GM18873 (cell line): ENCODE data around the gene NUDT8.
A peak's percentile ranks its signal among the peaks of the same experiment; 100 is the strongest.
"Not testable (repeated sequence)": the region's sequence is repeated elsewhere in the genome, so short reads cannot be mapped to it uniquely, and the experiment has no call there.

Experiments
- ATAC-seq: cut with Tn5 transposase; IDR thresholded peaks from one replicate; pipeline ENCODE4 v1.9.1; 2021; ENCODE audit warnings: mild to moderate bottlenecking, moderate library complexity, moderate number of reproducible peaks; ENCODE audit not compliant: unreplicated experiment, low FRiP score

The NUDT8 gene

DNA sequence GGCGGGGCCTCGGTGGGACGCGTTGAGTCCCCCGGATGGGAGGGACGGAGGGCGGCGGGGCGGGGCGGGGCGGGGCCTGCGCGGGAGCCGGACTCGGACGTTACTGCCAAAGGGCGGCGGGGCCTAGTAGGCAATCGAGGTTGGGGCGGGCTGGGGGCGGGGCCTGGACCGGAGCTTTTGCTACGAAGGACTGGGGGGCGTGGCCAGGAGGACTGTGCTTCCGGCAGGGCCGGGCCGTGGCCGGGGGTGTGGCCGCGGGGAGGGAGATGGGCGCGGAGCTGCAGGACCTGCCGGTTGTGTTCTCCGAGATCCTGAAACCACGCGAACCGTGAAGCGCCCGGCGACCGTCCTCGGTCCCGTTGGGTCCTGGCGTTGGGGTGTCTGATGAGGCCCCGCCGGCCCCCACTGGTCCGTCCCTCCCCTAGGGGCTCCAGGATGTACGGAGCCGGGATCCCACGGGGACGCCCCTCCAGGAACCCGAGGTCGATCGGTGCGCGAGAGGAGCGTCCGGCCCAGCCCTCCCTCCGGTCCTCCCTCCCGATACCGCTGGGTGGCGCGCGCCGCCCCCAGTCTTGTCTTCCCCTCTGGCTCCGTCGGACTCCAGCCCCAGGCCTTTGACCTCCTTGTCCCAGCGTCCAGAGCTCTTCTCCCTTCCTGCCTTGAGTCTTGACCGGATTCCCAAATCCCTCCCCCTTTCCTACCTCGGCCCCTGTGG lies 648 bp upstream of the NUDT8 start:
- peak; percentile 48 for ATAC-seq

GRCh38 chr11:67628710-67629385 lies 889 bp downstream of the NUDT8 start:
- no peak for ATAC-seq

GRCh38 chr11:67627812-67628624 lies 1.7 kb downstream of the NUDT8 start:
- no peak for ATAC-seq

DNA sequence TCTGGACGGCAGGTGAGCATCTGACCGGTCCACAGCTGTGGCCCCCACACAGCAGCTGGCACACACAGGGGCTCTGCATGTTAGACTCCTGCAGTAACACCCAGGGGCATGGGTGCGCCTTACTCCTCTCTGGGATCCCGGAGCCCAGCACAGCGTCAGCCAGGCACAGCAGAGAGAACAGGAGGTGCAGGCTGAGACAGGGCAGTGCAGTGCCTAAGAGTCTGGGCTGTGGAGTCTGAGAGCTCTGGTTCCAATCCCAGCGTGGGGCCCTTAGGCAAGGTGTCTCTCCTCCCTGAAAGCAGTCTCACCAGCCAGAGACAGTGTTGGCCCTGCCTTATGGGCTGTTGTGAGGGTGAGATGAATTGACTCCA lies 2.3 kb downstream of the NUDT8 start:
- no peak for ATAC-seq

DNA sequence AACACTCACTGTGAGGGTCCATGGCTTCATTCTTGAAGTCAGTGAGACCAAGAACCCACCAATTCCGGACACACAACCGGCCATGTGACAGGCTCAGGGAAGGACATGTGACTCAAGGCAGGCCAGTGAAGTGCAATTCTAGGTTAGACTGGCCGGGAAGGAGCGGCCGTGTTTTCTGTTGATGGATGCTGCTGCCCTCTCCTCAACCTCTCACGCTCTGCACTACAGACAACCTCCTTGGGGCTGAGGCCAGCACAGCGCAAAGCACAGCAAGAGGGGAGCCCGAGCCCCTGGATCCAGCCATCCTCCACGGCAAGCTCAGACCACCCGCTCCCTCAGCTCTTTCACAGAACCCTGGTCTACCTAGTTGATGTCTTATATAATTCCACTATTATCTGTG lies 2.8 kb downstream of the NUDT8 start:
- no peak for ATAC-seq

DNA sequence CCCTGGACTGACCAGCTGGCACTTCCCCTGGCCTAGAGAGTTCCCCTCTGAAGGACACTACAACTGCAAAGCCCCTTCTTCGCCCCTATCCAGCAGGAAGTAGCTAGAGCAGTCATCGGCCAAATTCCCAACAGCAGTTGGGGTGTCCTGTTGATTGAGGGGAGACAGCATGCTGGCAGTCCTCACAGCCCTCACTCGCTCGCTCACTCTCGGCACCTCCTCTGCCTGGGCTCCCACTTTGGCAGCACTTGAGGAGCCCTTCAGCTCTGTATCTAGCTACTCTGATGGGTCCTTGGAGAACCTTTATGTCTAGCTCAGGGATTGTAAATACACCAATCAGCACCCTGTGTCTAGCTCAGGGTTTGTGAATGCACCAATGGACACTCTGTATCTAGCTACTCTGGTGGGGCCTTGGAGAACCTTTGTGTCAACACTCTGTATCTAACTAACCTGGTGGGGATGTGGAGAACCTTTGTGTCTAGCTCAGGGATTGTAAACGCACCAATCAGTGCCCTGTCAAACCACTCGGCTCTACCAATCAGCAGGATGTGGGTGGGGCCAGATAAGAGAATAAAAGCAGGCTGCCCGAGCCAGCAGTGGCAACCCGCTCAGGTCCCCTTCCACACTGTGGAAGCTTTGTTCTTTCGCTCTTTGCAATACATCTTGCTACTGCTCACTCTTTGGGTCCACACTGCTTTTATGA lies 3.5 kb downstream of the NUDT8 start:
- ATAC-seq: not testable (repeated sequence)

DNA sequence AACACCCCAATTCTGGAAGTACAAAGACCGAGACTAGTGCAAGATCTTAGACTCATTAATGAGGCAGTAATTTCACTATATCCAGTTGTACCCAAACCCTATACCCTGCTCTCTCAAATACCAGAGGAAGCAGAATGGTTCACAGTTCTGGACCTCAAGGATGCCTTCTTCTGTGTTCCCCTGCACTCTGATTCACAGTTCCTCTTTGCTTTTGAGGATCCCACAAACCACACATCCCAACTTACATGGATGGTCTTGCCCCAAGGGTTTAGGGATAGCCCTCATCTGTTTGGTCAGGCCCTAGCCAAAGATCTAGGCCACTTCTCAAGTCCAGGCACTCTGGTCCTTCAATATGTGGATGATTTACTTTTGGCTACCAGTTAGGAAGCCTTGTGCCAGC lies 5.9 kb downstream of the NUDT8 start:
- not testable (repeated sequence) for ATAC-seq

- ATAC-seq: not testable (repeated sequence)
Observed at GRCh38 chr11:67622905-67623304, 6.8 kb downstream of the NUDT8 start.

- ATAC-seq: not testable (repeated sequence)
Observed at GRCh38 chr11:67621928-67622327, 7.8 kb downstream of the NUDT8 start.

DNA sequence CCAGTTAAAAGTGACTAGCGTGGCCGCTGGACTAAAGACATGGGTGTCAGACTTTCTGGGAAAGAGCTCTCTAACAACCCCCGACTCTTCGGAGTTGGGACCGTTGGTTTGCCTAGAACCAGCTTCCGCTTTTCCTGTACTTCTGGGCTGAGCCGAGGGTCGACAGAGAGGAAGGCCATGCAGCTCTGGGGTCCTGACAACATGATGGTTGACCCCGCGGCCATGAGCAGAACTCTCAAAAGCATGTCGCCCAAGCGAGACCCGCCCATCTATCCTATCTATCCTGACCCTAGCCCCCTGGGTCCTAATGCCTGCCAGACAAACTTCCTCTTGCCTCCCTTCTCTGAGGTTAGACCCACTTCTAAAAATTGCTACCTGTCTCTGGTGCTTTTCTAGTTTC lies 9.1 kb downstream of the NUDT8 start:
- ATAC-seq: not testable (repeated sequence)

- not testable (repeated sequence) for ATAC-seq
Observed at GRCh38 chr11:67619683-67620618, 9.8 kb downstream of the NUDT8 start.

DNA sequence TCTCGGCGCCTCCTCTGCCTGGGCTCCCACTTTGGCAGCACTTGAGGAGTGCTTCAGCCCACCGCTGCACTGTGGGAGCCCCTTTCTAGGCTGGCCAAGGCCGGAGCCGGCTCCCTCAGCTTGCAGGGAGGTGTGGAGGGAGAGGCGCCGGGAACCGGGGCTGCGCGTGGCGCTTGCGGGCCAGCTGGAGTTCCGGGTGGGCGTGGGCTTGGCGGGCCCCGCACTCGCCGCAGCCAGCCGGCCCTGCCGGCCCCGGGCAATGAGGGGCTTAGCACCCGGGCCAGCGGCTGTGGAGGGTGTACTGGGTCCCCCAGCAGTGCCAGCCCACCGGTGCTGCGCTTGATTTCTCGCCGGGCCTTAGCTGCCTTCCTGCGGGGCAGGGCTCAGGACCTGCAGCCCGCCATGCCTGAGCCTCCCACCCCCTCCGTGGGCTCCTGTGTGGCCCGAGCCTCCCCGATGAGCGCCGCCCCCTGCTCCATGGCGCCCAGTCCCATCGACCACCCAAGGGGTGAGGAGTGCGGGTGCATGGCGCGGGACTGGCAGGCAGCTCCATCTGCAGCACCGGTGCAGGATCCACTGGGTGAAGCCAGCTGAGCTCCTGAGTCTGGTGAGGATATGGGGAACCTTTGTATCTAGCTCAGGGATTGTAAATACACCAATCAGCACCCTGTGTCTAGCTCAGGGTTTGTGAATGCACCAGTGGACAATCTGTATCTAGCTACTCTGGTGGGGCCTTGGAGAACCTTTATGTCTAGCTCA lies 10.7 kb downstream of the NUDT8 start:
- ATAC-seq: not testable (repeated sequence)

DNA sequence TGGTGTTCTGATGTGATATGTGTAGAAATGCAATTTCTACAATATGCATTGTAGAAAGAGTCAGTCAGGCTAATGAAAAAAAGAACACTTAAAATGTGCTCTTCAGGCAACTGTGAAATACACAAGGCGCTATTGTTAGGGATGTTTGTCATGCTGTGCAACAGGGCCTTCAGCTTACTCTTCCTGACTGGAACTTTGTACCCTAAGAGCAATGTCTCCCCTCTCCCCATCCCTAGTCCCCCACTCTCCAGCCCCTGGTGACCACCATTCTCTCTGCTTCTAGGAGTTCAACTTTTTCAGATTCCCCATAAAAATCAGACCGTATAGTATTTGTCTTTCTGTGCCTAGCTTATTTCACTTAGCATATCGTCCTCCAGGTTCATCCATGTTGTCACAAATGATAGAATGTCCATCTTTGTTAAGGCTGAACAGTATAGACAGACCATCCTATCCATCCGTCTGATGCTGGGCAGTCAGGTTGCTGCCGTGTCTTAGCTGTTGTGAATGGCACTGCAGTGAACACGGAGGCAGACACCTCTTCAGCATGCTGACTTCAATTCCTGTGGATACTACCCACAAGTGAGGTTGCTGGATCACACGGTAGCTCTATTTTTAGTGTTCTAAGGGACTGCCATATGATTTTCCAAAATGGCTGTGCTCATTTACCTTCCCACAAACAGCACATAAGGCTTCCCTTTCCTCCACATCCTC lies 12.3 kb downstream of the NUDT8 start:
- ATAC-seq: no peak

DNA sequence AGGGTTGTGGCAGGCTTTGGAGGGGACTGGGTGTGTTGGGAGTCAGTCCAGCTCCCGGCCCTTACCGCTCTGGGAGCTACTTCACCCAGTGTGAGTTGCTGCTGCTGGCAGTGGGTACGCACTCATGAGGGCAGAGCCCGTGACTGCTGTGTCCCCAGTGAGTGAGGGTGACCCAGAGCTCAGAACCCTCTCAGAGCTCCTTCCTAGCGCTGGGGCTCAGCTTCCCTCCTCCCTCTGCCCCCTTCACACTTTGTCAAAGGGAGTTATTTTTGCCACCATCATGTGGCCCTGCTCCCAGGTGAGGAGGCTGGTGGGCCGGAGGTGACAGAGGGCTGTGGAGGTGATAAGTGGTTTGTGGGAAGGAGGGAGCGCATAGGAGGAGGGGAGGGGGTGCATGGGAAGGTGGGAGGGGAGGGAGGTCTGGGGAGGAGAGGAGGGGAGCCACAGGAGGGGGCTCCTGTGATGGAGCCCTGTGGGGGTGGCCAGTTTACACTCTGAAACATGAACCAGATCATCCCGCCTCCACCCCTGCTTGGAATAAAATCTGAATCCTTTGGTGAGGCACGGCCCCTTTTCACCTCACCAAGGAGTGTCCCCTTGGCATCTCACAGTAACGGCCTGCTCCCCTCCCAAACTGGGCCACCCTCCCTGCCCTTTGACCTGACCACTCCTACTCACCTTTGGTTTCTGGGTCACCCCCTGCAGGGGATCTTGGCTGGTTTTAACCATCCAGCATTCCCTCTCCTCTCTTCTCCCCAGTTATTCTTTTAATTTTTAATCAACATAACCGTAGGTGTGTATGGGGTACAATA lies 13.1 kb downstream of the NUDT8 start:
- ATAC-seq: no peak

DNA sequence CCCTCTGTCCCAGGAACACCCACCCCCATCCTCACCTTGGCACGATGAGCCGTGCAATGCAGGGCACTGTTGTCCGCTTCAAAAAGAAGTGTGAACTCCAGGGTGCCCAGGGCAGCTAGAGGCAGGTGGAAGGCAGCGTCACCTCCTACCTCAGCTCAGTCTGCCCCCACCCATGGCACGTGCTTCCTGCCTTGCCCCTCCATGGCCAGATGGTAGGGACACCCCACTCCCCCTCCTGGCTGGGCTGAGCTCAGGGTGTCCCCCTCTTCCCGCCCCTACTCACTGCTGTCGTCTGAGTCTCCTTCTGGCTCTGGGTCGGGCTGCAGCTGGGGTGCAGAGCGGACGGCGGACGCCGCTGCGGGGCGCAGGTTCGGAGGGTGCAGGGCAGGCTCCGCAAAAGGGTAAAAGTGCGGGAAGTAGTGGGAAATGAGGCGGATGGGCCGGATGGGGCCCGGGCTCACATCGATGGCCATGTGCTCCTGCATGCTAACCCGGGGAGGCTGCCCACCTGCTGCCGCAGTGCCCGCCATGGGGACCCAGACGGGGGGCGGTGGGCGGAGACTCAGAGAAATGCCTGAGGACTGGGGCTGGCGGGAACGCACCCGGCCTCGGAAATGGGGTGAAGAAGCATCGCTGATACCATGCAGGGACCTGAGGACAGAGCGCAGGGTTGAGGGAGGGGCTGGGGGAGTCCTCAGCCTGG lies 13.9 kb downstream of the NUDT8 start:
- no peak for ATAC-seq

DNA sequence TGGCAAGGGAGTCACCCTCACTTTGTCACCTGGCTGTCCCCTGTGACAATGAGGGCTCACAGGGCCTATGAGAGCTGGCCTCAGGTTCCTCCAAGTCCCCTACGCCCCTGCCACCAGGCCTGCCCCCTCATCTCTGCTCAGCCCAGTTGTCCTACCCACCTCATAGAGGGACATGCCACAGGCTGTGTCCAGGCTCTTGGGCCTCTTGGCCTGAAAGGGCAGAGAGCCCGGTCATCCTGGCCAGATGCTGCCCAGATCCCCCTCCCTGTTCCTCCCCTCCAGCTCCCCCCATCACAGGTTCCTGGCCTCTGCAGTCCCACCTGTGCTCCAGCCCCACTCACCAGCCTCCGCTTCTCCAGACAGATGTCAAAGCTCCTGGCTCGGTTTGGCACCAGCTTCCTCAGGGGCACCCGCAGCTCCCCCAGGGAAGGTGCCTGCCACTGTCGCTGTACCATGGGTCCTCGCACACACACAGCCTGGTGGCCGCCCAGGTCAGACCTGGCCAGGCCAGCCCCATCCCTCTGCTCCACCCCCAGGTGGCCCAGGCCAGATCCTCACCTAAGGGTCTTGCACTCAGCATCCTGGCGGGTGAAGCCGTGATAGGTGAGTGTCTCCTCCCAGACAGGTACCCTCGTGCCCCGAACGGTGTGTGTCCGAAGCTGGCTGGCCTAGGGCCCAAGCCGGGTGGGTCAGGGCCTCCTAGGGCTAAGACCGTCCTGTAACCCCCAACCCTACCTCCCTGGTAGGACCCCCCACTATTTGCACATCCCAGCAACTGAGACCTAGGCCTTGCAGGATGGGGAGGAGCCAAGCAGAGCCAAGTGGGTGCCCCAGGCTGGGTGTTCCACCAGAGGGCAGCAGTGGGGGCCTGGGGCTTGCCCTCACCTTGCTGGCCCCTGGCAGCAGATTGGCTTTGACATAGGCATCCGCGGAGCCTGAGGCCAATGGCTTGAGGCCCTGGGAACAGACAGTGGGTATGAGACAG lies 14.7 kb downstream of the NUDT8 start:
- no peak for ATAC-seq
